ENCODE results near the gene USP3. TPM values are rescaled to one million over a fixed set of nuclear protein-coding genes. Genes with fewer than 3 reads are reported as not detected.

USP3 gene
- total RNA-seq, 1 donor from 2014 or later = 17.2 TPM

DNA sequence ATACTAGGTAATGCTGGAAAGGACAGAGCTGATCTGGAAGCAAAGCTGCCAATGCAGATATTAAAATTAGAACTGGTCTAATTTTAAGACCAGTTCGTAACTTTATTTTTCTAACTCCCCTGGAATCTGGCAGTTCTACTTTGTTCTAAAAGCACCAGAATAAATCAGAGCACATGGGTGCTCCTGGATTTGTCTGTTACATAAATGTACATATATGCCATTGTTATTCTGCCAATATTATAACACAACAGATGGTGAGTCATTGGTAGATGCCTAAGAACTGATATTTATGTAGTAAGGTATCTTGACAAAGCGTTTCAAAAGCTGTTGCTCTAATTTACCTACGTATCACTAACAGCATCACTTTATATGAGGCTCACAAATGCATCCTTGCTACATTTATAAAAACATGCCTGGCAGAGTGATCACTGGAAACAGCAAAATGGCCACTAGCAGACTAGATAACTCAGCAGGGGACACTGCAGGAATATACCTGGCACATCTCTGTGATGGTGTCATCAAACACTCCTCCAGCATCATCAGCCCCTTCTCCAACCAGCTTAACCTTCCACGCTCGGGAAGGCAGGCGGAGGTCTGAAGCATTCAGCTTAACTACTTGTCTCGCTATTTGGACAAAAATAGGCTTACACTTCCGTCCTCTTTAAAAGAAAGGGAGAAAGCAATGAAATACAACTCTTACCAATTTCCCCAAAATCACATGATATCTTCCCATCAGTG is 119.0 kb downstream of the USP3 start:
- intact Hi-C loops (cut with micrococcal nuclease) = no loop called here
- peaks cover 76% of the 10 kb centered on the region for H3K36me3 ChIP-seq
- H3K27ac ChIP-seq (replicated peaks) = no peak overlapping the region
- no peaks in the 10 kb centered on the region for H3K4me1 ChIP-seq
- H3K27me3 ChIP-seq (ENCODE audit: low read depth) = no peaks in the 10 kb centered on the region
- H3K4me3 ChIP-seq = no peak overlapping the region
- TF ChIP-seq, protein P1, sequence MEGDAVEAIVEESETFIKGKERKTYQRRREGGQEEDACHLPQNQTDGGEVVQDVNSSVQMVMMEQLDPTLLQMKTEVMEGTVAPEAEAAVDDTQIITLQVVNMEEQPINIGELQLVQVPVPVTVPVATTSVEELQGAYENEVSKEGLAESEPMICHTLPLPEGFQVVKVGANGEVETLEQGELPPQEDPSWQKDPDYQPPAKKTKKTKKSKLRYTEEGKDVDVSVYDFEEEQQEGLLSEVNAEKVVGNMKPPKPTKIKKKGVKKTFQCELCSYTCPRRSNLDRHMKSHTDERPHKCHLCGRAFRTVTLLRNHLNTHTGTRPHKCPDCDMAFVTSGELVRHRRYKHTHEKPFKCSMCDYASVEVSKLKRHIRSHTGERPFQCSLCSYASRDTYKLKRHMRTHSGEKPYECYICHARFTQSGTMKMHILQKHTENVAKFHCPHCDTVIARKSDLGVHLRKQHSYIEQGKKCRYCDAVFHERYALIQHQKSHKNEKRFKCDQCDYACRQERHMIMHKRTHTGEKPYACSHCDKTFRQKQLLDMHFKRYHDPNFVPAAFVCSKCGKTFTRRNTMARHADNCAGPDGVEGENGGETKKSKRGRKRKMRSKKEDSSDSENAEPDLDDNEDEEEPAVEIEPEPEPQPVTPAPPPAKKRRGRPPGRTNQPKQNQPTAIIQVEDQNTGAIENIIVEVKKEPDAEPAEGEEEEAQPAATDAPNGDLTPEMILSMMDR (IDR thresholded peaks at IDR 0.05; ENCODE audit: borderline replicate concordance) = no peak
- no peaks in the 10 kb centered on the region for H3K9me3 ChIP-seq (replicated peaks)
- DNase-seq = no peak

DNA sequence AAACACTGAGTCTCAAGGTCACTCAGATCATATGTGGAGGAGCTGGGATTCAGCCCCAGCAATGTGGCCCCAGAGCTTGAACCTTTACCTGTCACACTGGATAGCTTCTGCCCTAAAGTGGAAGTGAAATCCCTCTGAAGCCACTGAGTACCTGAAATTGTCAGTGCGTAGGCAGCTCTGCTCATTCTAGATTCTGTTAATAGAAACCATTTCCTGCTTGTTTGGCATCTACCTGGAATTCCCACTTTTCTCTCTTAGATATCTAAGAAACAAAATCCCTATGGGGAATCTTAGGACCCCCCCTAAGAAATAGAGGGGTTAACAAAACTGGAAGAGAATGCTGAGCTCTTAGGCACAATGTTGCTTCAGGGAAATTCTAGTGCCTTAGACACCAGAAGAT is 122.6 kb downstream of the USP3 start:
- no peak overlapping the region for H3K4me3 ChIP-seq
- H3K36me3 ChIP-seq = peaks cover 100% of the 10 kb centered on the region
- no peaks in the 10 kb centered on the region for H3K27me3 ChIP-seq (ENCODE audit: low read depth)
- DNase-seq = no peak
- H3K9me3 ChIP-seq (replicated peaks) = no peaks in the 10 kb centered on the region
- TF ChIP-seq, protein P1 (IDR thresholded peaks at IDR 0.05; ENCODE audit: borderline replicate concordance) = no peak
- H3K27ac ChIP-seq (replicated peaks) = no peak overlapping the region
- H3K4me1 ChIP-seq = no peaks in the 10 kb centered on the region
- intact Hi-C loops (cut with micrococcal nuclease) = no loop called here

DNA sequence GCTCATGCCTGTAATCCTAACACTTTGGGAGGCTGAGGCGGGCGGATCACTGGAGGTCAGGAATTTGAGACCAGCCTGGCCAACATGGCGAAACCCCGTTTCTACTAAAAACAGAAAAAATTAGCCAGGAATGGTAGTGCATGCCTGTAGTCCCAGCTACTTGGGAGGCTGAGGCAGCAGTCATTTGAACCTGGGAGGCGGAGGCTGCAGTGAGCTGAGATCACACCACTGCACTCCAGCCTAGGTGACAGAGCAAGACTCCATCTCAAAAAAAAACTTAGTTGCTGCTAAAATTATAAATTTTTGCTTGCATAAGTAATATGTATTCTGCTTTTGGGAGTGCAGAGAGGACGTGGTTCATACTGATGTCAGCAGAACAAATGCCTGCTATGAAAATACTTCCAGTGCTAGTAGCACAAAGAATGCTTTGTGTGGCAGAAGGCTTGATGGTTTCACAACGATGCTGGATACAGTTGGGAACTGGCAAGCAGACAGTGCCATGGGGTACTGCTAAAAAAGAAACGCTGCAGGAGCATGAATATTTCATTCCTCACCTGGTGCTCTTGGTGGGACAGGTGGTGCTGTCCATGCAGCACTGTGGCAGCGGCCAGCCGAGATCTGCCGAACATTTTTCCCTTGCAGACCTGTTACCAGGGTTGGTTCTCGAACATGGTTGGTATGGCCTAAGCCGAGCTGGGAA is 123.9 kb downstream of the USP3 start:
- Histone ChIP-seq H3K36me3 (peaks cover 100% of the 10 kb centered on the region), H3K27me3 (ENCODE audit: low read depth) (no peaks in the 10 kb centered on the region), H3K9me3 (replicated peaks) (no peaks in the 10 kb centered on the region), H3K4me3 (no peak overlapping the region), H3K27ac (replicated peaks) (no peak overlapping the region), H3K4me1 (no peaks in the 10 kb centered on the region)
- intact Hi-C loops (cut with micrococcal nuclease) = no loop called here
- DNase-seq = no peak
- TF ChIP-seq, protein P1 (IDR thresholded peaks at IDR 0.05; ENCODE audit: borderline replicate concordance) = no peak

DNA sequence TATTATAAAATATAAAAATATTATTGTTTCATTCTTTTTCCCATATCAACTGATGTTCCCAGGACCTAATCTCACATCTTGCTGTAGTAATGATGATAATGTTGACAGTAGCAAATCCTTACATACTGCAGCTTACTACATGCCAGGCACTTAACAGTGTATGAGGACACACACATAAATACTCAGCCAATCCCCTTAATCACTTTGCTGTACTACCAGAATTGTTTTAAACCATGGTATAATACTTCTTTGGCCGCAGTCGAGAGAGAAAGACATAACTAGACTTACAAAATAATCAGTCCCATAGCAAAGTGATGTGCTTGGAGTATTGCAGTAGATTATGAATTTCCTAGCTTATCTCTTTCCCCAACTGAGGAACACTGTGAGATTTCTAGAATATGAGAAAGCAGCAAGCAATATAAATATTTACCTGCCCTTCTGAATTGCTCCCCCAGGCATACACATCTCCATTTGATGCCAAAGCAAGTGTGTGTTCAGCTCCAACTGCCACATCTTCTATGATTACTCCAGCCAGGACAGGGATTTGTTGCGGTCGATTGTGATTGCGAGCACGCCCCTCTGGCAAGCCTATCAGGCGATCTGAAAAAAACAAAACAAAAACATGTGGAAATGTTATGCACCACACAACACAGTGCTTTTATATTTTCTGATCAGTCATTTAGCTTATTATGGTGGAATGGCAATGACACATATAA is 125.8 kb downstream of the USP3 start:
- intact Hi-C loops (cut with micrococcal nuclease) = no loop called here
- Histone ChIP-seq H3K9me3 (replicated peaks) (no peaks in the 10 kb centered on the region), H3K4me3 (no peak overlapping the region), H3K27ac (replicated peaks) (no peak overlapping the region), H3K4me1 (no peaks in the 10 kb centered on the region), H3K36me3 (peaks cover 100% of the 10 kb centered on the region), H3K27me3 (ENCODE audit: low read depth) (no peaks in the 10 kb centered on the region)
- no peak for DNase-seq
- TF ChIP-seq, protein P1 (IDR thresholded peaks at IDR 0.05; ENCODE audit: borderline replicate concordance) = no peak

DNA sequence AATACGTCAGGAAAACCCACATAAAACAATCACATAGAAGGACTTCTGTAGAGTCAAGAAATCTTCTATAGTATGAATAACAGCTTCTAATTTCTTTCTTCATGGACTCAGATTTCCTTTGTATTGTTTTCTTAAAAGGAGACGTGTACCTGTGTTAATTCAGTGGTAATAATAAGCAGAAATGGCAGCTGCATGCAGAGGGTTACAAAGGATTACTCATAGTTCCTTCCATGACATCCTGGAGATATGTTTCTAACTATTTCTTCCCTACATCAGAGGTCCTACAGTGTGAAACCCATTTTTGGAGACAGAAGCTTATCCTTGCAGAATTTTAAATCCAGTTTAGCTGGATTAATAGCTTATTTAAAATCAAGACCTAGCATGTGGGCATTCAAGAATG is 128.9 kb downstream of the USP3 start:
- Histone ChIP-seq H3K27ac (replicated peaks) (no peak overlapping the region), H3K27me3 (ENCODE audit: low read depth) (no peaks in the 10 kb centered on the region), H3K4me1 (no peaks in the 10 kb centered on the region), H3K36me3 (peaks cover 100% of the 10 kb centered on the region), H3K9me3 (replicated peaks) (no peaks in the 10 kb centered on the region), H3K4me3 (no peak overlapping the region)
- TF ChIP-seq, protein P1 (IDR thresholded peaks at IDR 0.05; ENCODE audit: borderline replicate concordance) = no peak
- DNase-seq = no peak
- intact Hi-C loops (cut with micrococcal nuclease) = no loop called here

All from left ventricle myocardium inferior (tissue), 1 donor.